ENCODE data around the gene DOK4. TPM values are rescaled to one million over a fixed set of nuclear protein-coding genes. Genes with fewer than 3 reads are reported as not detected.

DOK4 gene
- total and polyA plus RNA-seq, 2 of the 8 experiments (the other 6 are each of a cell fraction or from before 2014, with no cell fraction given): 24.0 to 28.9 TPM

DNA sequence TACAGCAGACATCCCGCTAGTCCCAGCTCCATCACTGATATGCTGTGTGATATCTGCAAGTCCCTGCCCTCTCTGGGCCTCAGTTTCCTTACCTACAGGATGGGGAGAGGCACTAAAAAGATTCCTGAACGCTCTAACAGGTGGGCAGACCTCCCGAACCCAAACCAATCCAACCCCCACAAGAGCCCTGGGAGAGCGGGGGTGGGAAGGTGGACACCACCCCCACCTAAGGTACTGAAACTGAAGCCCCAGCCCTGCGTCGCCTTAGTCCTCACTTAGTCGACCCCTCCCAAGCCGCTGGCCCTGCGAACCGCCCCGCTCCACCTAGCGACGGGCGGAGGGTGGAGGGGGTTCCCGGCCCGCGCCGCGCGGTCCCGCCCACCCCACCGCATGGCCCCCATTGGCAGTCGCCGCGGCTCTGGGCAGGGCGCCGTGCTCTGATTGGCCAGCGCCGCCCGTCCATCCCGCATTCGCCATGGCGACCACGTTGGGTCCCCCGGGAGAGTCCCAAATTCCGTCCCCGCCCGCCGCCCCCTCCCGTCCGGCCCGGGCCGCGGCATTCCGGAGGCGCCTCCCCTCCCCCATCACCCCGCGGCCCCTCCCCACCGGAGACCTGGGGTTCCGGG lies 49.5 kb upstream of the DOK4 start (continued):
- TF ChIP-seq KDM4A (IDR thresholded peaks at IDR 0.05; ENCODE audit: low read depth, low read length, severe bottlenecking) (no peak), TCF12 (IDR thresholded peaks at IDR 0.05; ENCODE audit: low read depth, low read length) (no peak), HDAC2 (IDR thresholded peaks at IDR 0.05; ENCODE audit: borderline replicate concordance in 1 of 2, low read depth in 2 of 2, low read length in 2 of 2) (peak in 1 of 2 experiments; percentile 58; a peak in 1 of 4 replicates), CREB1 (IDR thresholded peaks at IDR 0.05) (0 out of 2 replicates have a peak, but pooled peaks have one; percentile 20), MAFK (IDR thresholded peaks at IDR 0.05; ENCODE audit: low read depth, low read length) (no peak), SP2 (IDR thresholded peaks at IDR 0.05; ENCODE audit: low read length) (peak; percentile 73), CHD2 (IDR thresholded peaks at IDR 0.05; ENCODE audit: low read length) (peak; percentile 85), KDM1A (IDR thresholded peaks at IDR 0.05; ENCODE audit: borderline replicate concordance, low read length) (peak; percentile 93), TEAD4 (IDR thresholded peaks at IDR 0.05; ENCODE audit: low read depth, low read length) (peak; percentile 29; the same call in 1 of the 2 replicates)
- TF ChIP-seq, protein P1, sequence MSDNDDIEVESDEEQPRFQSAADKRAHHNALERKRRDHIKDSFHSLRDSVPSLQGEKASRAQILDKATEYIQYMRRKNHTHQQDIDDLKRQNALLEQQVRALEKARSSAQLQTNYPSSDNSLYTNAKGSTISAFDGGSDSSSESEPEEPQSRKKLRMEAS (IDR thresholded peaks at IDR 0.05): peak; percentile 19; the same call in 1 of the 2 replicates

Measured in H1 (cell line).